Measurements from ENCODE around the gene MAPK8. TPM values are rescaled to one million over a fixed set of nuclear protein-coding genes. Genes with fewer than 3 reads are reported as not detected.
"Not testable (repeated sequence)": the region's sequence is repeated elsewhere in the genome, so short reads cannot be mapped to it uniquely, and the experiment has no call there.

Gene MAPK8
- total RNA-seq, 2 experiments from 2014 or later, result 43.2 to 44.8 TPM

GRCh38 chr10:48340734-48341133, 34.3 kb downstream of the MAPK8 start:
- Mint-ChIP-seq H3K9me3 (peaks cover 8% of the 10 kb centered on the region), H3K27ac (peak overlapping the region; percentile 38), H3K4me1 (peaks cover 27% of the 10 kb centered on the region), H3K27me3 (no peaks in the 10 kb centered on the region), H3K36me3 (peaks cover 46% of the 10 kb centered on the region), H3K4me3 (no peak overlapping the region)
- no peak for DNase-seq

GRCh38 chr10:48343106-48343505, 36.6 kb downstream of the MAPK8 start:
- no peak overlapping the region for H3K27ac Mint-ChIP-seq
- no peaks in the 10 kb centered on the region for H3K27me3 Mint-ChIP-seq
- DNase-seq, result no peak
- H3K4me3 Mint-ChIP-seq, result no peak overlapping the region
- H3K9me3 Mint-ChIP-seq, result peaks cover 15% of the 10 kb centered on the region
- H3K4me1 Mint-ChIP-seq, result peaks cover 24% of the 10 kb centered on the region
- peaks cover 49% of the 10 kb centered on the region for H3K36me3 Mint-ChIP-seq

- DNase-seq, result no peak
- Mint-ChIP-seq H3K36me3 (peaks cover 51% of the 10 kb centered on the region), H3K4me3 (no peak overlapping the region), H3K9me3 (peaks cover 23% of the 10 kb centered on the region), H3K27me3 (no peaks in the 10 kb centered on the region), H3K4me1 (peaks cover 24% of the 10 kb centered on the region), H3K27ac (no peak overlapping the region)
Measured at GRCh38 chr10:48343921-48344598, 37.6 kb downstream of the MAPK8 start.

GRCh38 chr10:48346248-48346647, 39.8 kb downstream of the MAPK8 start:
- Mint-ChIP-seq H3K9me3 (peaks cover 36% of the 10 kb centered on the region), H3K36me3 (peaks cover 67% of the 10 kb centered on the region)
- H3K4me3 Mint-ChIP-seq, H3K27me3 Mint-ChIP-seq, DNase-seq, H3K4me1 Mint-ChIP-seq, H3K27ac Mint-ChIP-seq: not testable (repeated sequence)

GRCh38 chr10:48347539-48347938, 41.1 kb downstream of the MAPK8 start:
- H3K4me3 Mint-ChIP-seq, H3K27ac Mint-ChIP-seq, DNase-seq, H3K4me1 Mint-ChIP-seq, H3K27me3 Mint-ChIP-seq: not testable (repeated sequence)
- Mint-ChIP-seq H3K9me3 (peaks cover 36% of the 10 kb centered on the region), H3K36me3 (peaks cover 62% of the 10 kb centered on the region)

GRCh38 chr10:48347943-48348342, 41.5 kb downstream of the MAPK8 start:
- not testable (repeated sequence) for H3K27me3 Mint-ChIP-seq, H3K4me3 Mint-ChIP-seq, H3K4me1 Mint-ChIP-seq, H3K27ac Mint-ChIP-seq, DNase-seq
- peaks cover 60% of the 10 kb centered on the region for H3K36me3 Mint-ChIP-seq
- H3K9me3 Mint-ChIP-seq, result peaks cover 36% of the 10 kb centered on the region

- H3K27me3 Mint-ChIP-seq, result no peaks in the 10 kb centered on the region
Measured at GRCh38 chr10:48353246-48353645, 46.8 kb downstream of the MAPK8 start.

GRCh38 chr10:48357631-48358030, 51.2 kb downstream of the MAPK8 start:
- Mint-ChIP-seq H3K4me1 (peaks cover 26% of the 10 kb centered on the region), H3K27me3 (no peaks in the 10 kb centered on the region), H3K27ac (no peak overlapping the region), H3K9me3 (peaks cover 13% of the 10 kb centered on the region), H3K4me3 (no peak overlapping the region), H3K36me3 (peaks cover 8% of the 10 kb centered on the region)
- DNase-seq, result no peak

More at GRCh38 chr10:48353246-48353645, 46.8 kb downstream of the MAPK8 start:
- Mint-ChIP-seq H3K4me3 (no peak overlapping the region), H3K36me3 (peaks cover 34% of the 10 kb centered on the region), H3K27ac (no peak overlapping the region), H3K4me1 (peaks cover 7% of the 10 kb centered on the region), H3K9me3 (peaks cover 35% of the 10 kb centered on the region)
- DNase-seq, result no peak

- H3K9me3 Mint-ChIP-seq, result peaks cover 13% of the 10 kb centered on the region
- no peak for DNase-seq
- peaks cover 8% of the 10 kb centered on the region for H3K36me3 Mint-ChIP-seq
- no peak overlapping the region for H3K4me3 Mint-ChIP-seq
- H3K4me1 Mint-ChIP-seq, result peaks cover 26% of the 10 kb centered on the region
- H3K27ac Mint-ChIP-seq, result no peak overlapping the region
- H3K27me3 Mint-ChIP-seq, result no peaks in the 10 kb centered on the region
Measured at GRCh38 chr10:48358162-48358561, 51.7 kb downstream of the MAPK8 start.

- H3K9me3 Mint-ChIP-seq, result peaks cover 10% of the 10 kb centered on the region
- H3K4me3 Mint-ChIP-seq, result no peak overlapping the region
- H3K27me3 Mint-ChIP-seq, result no peaks in the 10 kb centered on the region
- H3K4me1 Mint-ChIP-seq, result peaks cover 31% of the 10 kb centered on the region
- H3K36me3 Mint-ChIP-seq, result peaks cover 8% of the 10 kb centered on the region
- DNase-seq, result no peak
- H3K27ac Mint-ChIP-seq, result no peak overlapping the region
Measured at GRCh38 chr10:48358838-48359237, 52.4 kb downstream of the MAPK8 start.

GRCh38 chr10:48361176-48361575, 54.7 kb downstream of the MAPK8 start:
- H3K9me3 Mint-ChIP-seq, result peaks cover 3% of the 10 kb centered on the region
- H3K27me3 Mint-ChIP-seq, result no peaks in the 10 kb centered on the region
- H3K36me3 Mint-ChIP-seq, result peaks cover 6% of the 10 kb centered on the region
- DNase-seq, result no peak
- no peak overlapping the region for H3K4me3 Mint-ChIP-seq
- peaks cover 36% of the 10 kb centered on the region for H3K4me1 Mint-ChIP-seq
- H3K27ac Mint-ChIP-seq, result no peak overlapping the region

- H3K36me3 Mint-ChIP-seq, result no peaks in the 10 kb centered on the region
- peak; percentile 13 for DNase-seq
- no peaks in the 10 kb centered on the region for H3K27me3 Mint-ChIP-seq
- no peak overlapping the region for H3K4me3 Mint-ChIP-seq
- no peaks in the 10 kb centered on the region for H3K9me3 Mint-ChIP-seq
- H3K27ac Mint-ChIP-seq, result no peak overlapping the region
- peaks cover 28% of the 10 kb centered on the region for H3K4me1 Mint-ChIP-seq
Measured at GRCh38 chr10:48363617-48364355, 57.3 kb downstream of the MAPK8 start.

- Mint-ChIP-seq H3K9me3 (no peaks in the 10 kb centered on the region), H3K36me3 (no peaks in the 10 kb centered on the region), H3K27me3 (no peaks in the 10 kb centered on the region), H3K4me1 (peaks cover 26% of the 10 kb centered on the region), H3K4me3 (no peak overlapping the region), H3K27ac (no peak overlapping the region)
- DNase-seq, result no peak
Measured at GRCh38 chr10:48364659-48365405, 58.4 kb downstream of the MAPK8 start.

- peaks cover 21% of the 10 kb centered on the region for H3K4me1 Mint-ChIP-seq
- H3K27ac Mint-ChIP-seq, result no peak overlapping the region
- H3K9me3 Mint-ChIP-seq, result no peaks in the 10 kb centered on the region
- no peaks in the 10 kb centered on the region for H3K27me3 Mint-ChIP-seq
- H3K36me3 Mint-ChIP-seq, result no peaks in the 10 kb centered on the region
- no peak for DNase-seq
- no peak overlapping the region for H3K4me3 Mint-ChIP-seq
Measured at GRCh38 chr10:48365668-48366067, 59.2 kb downstream of the MAPK8 start.

GRCh38 chr10:48366261-48366660, 59.8 kb downstream of the MAPK8 start:
- no peak overlapping the region for H3K27ac Mint-ChIP-seq
- no peak for DNase-seq
- H3K9me3 Mint-ChIP-seq, result no peaks in the 10 kb centered on the region
- H3K4me1 Mint-ChIP-seq, result peaks cover 19% of the 10 kb centered on the region
- no peak overlapping the region for H3K4me3 Mint-ChIP-seq
- H3K27me3 Mint-ChIP-seq, result no peaks in the 10 kb centered on the region
- H3K36me3 Mint-ChIP-seq, result no peaks in the 10 kb centered on the region

Data from activated naive CD8-positive, alpha-beta T cell treated with anti-CD3 and anti-CD28 coated beads for 36 hours (primary cell).